DOHH2 (cell line): Measurements from ENCODE around the gene TAS2R60.

Experiments used
- H3F3A ChIP-seq: fragments of 200-600 bp; sonication (generic), shearing (Covaris generic); 2 replicates; pipeline ENCODE4 v1.6.0; 2016; ENCODE audit warnings: antibody characterized with exemption, mild to moderate bottlenecking; ENCODE audit not compliant: control insufficient read depth, insufficient read depth
- H3K27ac ChIP-seq: fragments of 200-600 bp; sonication (generic); 2 replicates; pipeline ENCODE4 v1.5.1; 2014; ENCODE audit warnings: low read depth, mild to moderate bottlenecking, low read length, moderate library complexity
- H3K27me3 ChIP-seq: fragments of 200-600 bp; sonication (generic); 2 replicates; pipeline ENCODE4 v1.6.1; 2014; ENCODE audit warnings: mild to moderate bottlenecking, low read length, mixed read lengths; ENCODE audit not compliant: control insufficient read depth
- H3K36me3 ChIP-seq: fragments of 200-600 bp; sonication (generic); 2 replicates; pipeline ENCODE4 v1.6.1; 2014; ENCODE audit warnings: mild to moderate bottlenecking, low read length, moderate library complexity, mixed read lengths; ENCODE audit not compliant: control insufficient read depth
- H3K4me1 ChIP-seq: fragments of 200-600 bp; sonication (generic); 2 replicates; pipeline ENCODE4 v1.6.1; 2014; ENCODE audit warnings: mild to moderate bottlenecking, low read length, mixed read lengths; ENCODE audit not compliant: control insufficient read depth
- H3K4me2 ChIP-seq: fragments of 200-600 bp; sonication (generic); 2 replicates; pipeline ENCODE4 v1.6.0; 2014; ENCODE audit warnings: mild to moderate bottlenecking, low read length, moderate library complexity
- H3K4me3 ChIP-seq: fragments of 200-600 bp; sonication (generic); 2 replicates; pipeline ENCODE4 v1.5.1; 2014; ENCODE audit warnings: mild to moderate bottlenecking, low read length, mixed read lengths
- H3K79me2 ChIP-seq: fragments of 200-600 bp; sonication (generic); 2 replicates; pipeline ENCODE4 v1.6.1; 2014; ENCODE audit warnings: mild to moderate bottlenecking, low read length, mixed read lengths; ENCODE audit not compliant: control insufficient read depth
- H3K9me2 ChIP-seq: fragments of 200-600 bp; sonication (generic); replicated peaks from 2 replicates; pipeline ENCODE4 v1.6.1; 2014; ENCODE audit warnings: mild to moderate bottlenecking, low read length, mixed read lengths; ENCODE audit not compliant: control insufficient read depth
- H3K9me3 ChIP-seq: fragments of 200-600 bp; sonication (generic); 2 replicates; pipeline ENCODE4 v1.6.1; 2014; ENCODE audit warnings: antibody characterized with exemption, low read length, mixed read lengths; ENCODE audit not compliant: control insufficient read depth, insufficient read depth
- H4K20me1 ChIP-seq: fragments of 200-600 bp; sonication (generic); 2 replicates; pipeline ENCODE4 v1.6.0; 2014; ENCODE audit warnings: low read depth, mild to moderate bottlenecking, antibody characterized with exemption, low read length, moderate library complexity; ENCODE audit not compliant: control insufficient read depth, insufficient read depth
- EZH2phosphoT487 ChIP-seq: fragments of 200-600 bp; sonication (generic); IDR thresholded peaks from 2 replicates; pipeline ENCODE4 v1.6.1; 2017; ENCODE audit warnings: borderline replicate concordance, mild to moderate bottlenecking, antibody characterized with exemption, low read length, moderate library complexity, mixed read lengths
- TF ChIP-seq, protein P1 (sequence below): fragments of 200-600 bp; sonication (generic); IDR thresholded peaks from one replicate; pipeline ENCODE4 v1.5.1; 2014; ENCODE audit warnings: antibody characterized with exemption, mild to moderate bottlenecking, low read depth, low read length; ENCODE audit not compliant: poor library complexity, severe bottlenecking

The TAS2R60 gene

DNA sequence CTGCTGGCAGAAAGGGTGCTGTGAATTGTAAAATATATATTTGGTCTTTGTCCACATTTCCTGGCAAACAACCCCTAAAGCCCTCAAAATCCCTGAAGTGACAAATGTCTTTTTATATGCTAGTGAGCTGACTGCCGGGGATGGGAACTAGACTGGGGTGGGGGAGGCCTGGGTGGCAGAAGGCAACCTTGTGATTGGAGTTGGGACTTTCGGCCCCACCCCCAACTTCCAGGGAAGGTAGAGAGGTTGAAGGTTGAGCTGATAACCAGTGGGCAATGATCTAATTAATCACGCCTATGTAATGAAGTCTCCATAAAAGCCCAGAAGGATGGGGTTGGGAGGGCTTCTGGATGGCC, 37.3 kb upstream of the TAS2R60 start:
- Histone ChIP-seq H3K4me1 (peaks cover 21% of the 10 kb centered on the region), H3F3A (no peaks in the 10 kb centered on the region), H3K4me3 (no peak overlapping the region), H3K27ac (no peak overlapping the region), H3K27me3 (peaks cover 54% of the 10 kb centered on the region), H4K20me1 (no peaks in the 10 kb centered on the region), H3K36me3 (no peaks in the 10 kb centered on the region), H3K9me2 (no peaks in the 10 kb centered on the region), H3K9me3 (no peaks in the 10 kb centered on the region), H3K4me2 (no peak overlapping the region), H3K79me2 (no peaks in the 10 kb centered on the region)
- TF ChIP-seq, protein P1, sequence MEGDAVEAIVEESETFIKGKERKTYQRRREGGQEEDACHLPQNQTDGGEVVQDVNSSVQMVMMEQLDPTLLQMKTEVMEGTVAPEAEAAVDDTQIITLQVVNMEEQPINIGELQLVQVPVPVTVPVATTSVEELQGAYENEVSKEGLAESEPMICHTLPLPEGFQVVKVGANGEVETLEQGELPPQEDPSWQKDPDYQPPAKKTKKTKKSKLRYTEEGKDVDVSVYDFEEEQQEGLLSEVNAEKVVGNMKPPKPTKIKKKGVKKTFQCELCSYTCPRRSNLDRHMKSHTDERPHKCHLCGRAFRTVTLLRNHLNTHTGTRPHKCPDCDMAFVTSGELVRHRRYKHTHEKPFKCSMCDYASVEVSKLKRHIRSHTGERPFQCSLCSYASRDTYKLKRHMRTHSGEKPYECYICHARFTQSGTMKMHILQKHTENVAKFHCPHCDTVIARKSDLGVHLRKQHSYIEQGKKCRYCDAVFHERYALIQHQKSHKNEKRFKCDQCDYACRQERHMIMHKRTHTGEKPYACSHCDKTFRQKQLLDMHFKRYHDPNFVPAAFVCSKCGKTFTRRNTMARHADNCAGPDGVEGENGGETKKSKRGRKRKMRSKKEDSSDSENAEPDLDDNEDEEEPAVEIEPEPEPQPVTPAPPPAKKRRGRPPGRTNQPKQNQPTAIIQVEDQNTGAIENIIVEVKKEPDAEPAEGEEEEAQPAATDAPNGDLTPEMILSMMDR, result no peak
- no peak for TF ChIP-seq EZH2phosphoT487

DNA sequence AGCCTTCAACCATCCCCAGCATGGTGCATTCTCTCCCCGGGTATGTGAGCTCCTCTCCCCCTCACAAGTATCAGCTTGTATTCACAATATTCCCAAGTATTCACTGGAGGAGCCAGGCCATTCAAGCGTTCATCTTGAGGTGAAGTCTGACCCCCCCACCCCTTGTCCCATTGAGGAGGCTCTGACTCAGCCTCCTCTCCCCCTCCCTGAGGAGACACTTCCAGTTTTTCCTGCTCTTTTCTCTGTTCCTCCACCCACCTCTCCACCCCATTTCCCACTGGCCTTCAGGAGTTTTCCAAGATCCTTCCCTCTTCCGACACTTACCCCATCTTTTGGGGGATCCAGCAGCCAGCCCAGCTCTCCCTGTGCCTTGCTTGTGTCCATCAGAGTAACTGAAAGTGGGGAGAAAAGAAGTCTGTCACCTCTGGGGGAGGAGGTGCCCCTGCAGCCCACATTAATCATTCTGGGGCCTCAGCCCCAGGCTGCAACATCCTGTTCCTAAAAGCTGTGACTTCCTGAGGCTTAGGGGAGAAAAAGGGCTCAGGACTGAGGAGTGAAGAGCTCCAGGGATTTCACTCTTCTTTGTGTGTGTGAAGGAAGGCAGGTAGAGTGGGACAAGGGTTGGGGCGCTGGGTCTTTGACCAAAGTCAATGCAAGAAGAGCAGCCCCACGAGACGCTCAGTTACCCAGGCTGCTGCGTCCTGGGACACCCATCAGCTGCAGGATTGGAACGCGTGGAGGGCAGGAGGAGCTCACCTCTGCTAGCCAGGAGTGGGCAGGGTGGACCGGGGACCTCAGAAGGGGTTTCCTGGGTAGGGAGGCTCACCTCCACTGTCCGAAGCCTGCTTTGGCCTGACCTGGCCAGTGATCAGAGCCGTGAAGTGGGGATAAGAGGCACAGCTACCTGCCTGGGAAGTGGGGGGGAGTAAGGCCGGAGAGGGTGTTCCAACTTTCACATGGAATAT, 35.7 kb upstream of the TAS2R60 start:
- H3K27ac ChIP-seq, result no peak overlapping the region
- H3K4me3 ChIP-seq, result no peak overlapping the region
- peaks cover 21% of the 10 kb centered on the region for H3K4me1 ChIP-seq
- H3K9me2 ChIP-seq, result no peaks in the 10 kb centered on the region
- H3K9me3 ChIP-seq, result no peaks in the 10 kb centered on the region
- no peak for TF ChIP-seq EZH2phosphoT487
- TF ChIP-seq, protein P1, result no peak
- H3K4me2 ChIP-seq, result peak overlapping the region; percentile 3; the same call in 1 of the 2 replicates
- no peaks in the 10 kb centered on the region for H3K79me2 ChIP-seq
- no peaks in the 10 kb centered on the region for H3K36me3 ChIP-seq
- no peaks in the 10 kb centered on the region for H4K20me1 ChIP-seq
- H3F3A ChIP-seq, result no peaks in the 10 kb centered on the region
- peaks cover 53% of the 10 kb centered on the region for H3K27me3 ChIP-seq

DNA sequence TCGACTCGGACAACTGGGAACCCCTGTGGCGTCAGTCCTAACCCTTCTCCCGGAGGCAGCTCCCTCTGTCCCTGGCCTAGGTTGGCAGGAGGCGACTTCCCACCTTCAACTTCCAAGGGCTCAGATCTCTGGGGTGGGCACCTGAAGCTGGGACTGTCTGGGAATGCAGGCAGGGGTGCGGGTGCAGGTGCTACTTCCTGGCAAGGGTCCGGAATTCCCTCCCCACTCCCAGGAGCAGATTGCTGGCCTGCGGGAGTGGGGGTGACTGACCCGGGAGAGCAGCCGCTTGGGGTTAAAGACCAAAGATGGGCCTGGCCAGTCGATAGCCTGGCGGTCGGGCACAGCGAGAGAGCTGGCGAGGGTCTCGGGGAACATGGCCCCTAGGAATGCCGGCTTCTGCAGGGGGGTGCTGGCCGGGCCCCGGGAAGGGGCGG, 35.0 kb upstream of the TAS2R60 start:
- Histone ChIP-seq H3K79me2 (no peaks in the 10 kb centered on the region), H3K9me2 (no peaks in the 10 kb centered on the region), H3K4me2 (no peak overlapping the region; the same call in 1 of the 2 replicates), H3F3A (no peaks in the 10 kb centered on the region), H3K4me3 (no peak overlapping the region), H3K4me1 (peaks cover 21% of the 10 kb centered on the region), H3K27me3 (peaks cover 49% of the 10 kb centered on the region), H3K36me3 (no peaks in the 10 kb centered on the region), H3K27ac (no peak overlapping the region), H3K9me3 (no peaks in the 10 kb centered on the region), H4K20me1 (no peaks in the 10 kb centered on the region)
- TF ChIP-seq EZH2phosphoT487, result no peak
- TF ChIP-seq, protein P1, result no peak
